ENCODE measurements around the gene TDRD9. TPM values are rescaled to one million over a fixed set of nuclear protein-coding genes. Genes with fewer than 3 reads are reported as not detected.

TDRD9 gene
- total RNA-seq, 1 donor from 2014 or later, result 5.4 TPM

DNA sequence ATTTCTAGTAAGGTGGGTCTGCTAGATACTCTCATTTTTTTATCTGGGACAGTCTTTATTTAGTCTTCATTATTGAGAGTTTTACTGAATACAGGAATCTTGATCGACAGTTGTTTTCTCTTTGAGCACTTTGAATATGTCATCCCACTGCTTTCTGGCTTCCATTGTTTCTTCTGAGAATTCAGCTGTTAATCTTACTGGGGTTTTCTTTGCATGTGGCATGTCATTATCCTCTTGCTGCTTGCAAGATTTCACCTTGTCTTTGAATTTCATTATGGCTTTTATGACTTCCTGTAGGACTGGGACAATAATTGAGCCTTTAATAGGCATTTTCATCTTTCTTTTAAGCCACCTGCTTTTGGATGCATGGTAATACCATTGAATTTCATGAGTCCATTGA, 60.8 kb downstream of the TDRD9 start:
- no peak for DNase-seq (ENCODE audit: low spot score)

GRCh38 chr14:103989964-103990363, 61.7 kb downstream of the TDRD9 start:
- DNase-seq (ENCODE audit: low spot score), result no peak

DNA sequence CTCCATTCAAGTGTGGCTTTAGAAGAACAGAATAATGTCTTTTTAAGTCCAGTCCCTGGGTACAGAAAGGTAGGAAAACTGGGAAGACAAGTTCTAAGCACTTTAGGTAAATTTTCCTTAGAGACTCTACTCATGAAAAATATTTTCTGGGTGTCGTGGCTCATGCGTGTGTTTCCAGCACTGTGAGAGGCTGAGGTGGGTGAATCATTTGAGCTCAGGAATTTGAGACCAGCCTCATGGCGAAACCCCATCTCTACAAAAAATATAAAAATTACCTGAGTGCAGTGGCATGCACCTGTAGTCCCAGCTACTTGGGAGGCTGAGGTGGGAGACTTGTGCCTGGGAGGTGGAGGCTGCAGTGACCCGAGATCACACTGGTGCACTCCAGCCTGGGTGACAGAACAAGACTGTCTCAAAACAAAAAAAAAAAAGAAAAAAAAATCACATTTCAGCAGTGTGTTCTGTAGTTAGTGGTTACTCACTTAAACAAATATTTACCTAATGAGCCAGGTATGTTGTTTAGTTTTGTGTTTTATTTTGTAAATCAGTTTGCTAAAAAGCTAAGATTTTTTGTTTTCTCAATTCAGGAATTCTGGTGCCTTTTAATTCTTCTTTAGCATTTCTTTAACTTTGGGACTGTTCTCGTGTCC, 66.4 kb downstream of the TDRD9 start:
- DNase-seq (ENCODE audit: low spot score), result no peak

GRCh38 chr14:103995876-103996275, 67.6 kb downstream of the TDRD9 start:
- DNase-seq (ENCODE audit: low spot score), result no peak

GRCh38 chr14:103997391-103997790, 69.1 kb downstream of the TDRD9 start:
- DNase-seq (ENCODE audit: low spot score), result no peak

- DNase-seq (ENCODE audit: low spot score), result no peak
Observed at GRCh38 chr14:103998027-103998426, 69.8 kb downstream of the TDRD9 start.

- no peak for DNase-seq (ENCODE audit: low spot score)
Observed at GRCh38 chr14:103999795-104000440, 71.7 kb downstream of the TDRD9 start.

- DNase-seq (ENCODE audit: low spot score), result no peak
Observed at GRCh38 chr14:104001003-104001402, 72.7 kb downstream of the TDRD9 start.

DNA sequence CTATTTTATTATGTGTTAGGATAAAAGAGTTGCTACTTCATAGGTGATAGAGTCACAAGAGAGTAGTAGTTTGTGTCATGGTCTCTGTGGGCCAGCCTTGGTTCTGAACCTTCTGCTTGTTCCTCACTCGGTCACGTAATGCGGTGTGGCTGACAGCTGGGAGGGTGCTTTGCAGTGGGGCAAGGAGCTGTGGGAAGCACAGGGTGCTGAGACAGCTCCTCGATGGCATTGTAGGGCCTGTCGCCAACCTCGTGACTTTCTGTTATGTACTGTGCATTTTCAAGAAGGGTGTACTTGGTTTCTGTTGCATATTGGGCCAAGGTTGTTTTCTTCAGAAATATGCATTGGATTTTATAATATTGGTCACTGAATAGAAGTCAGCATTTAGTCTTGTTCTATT, 75.4 kb downstream of the TDRD9 start:
- peak; percentile 65 for DNase-seq (ENCODE audit: low spot score)

DNA sequence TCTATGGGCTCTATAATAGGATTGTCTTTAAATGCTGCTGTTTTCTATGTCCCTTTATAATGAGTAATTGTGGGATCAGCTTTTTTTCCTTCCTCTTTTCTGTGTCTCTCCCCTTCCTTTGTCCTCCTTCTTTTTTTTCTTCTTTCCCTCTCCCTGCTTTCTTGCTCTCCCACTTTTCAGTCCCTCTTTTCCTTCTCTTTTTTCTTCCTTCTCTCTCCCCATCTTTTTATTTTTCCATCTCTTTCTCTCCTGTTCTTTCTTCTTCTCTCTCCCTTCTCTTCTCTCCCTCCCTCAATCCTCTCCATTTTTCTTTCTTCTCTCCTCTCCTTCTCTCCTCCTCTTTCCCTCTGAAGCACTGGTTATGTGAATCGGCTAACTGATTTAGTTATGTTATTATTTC, 76.6 kb downstream of the TDRD9 start:
- DNase-seq (ENCODE audit: low spot score), result no peak

DNA sequence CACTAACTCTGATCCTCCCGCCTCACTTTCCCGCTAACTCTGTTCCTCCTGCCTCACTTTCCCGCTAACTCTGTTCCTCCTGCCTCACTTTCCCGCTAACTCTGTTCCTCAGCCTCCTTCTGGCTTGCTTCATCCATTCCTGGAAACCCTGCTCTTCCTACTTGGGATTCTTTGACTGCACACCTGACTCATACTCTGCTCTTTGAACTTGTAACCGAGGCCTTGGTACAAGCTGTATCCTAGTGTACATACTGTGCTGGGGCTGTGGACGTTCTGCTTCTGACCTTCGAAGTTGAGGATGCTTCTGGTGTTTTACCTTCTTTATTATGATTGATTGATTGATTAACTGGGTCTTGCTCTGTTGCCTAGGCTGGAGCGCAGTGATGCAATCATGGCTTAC, 77.2 kb downstream of the TDRD9 start:
- DNase-seq (ENCODE audit: low spot score), result peak; percentile 47

- DNase-seq (ENCODE audit: low spot score), result no peak
Observed at GRCh38 chr14:104007121-104007520, 78.9 kb downstream of the TDRD9 start.

- DNase-seq (ENCODE audit: low spot score), result no peak
Observed at GRCh38 chr14:104009297-104009696, 81.0 kb downstream of the TDRD9 start.

DNA sequence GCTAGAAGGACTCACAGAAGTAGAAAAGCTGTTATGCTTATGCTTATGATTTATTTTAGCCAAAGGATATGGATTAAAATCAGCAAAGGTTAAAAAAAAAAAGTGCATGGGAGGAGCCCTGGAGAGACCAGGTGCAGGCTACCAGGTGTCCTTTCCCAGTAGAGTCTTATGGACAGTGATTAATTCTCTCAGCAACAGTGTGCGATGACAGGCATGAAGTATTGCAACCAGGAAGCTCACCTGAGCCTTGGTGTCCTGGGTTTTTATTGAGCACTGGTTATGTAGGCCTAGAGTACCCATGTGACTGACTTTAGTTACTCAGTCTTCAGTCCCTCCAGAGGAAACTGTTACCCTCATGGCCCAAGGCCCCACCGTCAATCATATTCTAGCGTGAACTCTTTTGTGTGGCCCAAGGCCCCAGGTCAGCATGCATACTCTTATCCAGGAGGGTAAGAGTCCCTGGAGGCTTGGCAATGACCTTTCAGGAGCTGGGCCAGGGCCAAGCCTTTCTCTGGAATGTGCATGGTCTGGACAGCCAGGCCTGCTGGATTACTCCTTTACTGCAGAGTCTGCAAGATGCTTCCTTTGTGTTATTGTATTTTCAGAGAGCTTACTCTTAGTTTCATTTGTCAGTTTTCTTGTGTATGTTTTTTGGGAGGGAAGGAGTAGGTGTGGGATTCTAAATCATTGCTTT, 83.7 kb downstream of the TDRD9 start:
- DNase-seq (ENCODE audit: low spot score), result no peak

DNA sequence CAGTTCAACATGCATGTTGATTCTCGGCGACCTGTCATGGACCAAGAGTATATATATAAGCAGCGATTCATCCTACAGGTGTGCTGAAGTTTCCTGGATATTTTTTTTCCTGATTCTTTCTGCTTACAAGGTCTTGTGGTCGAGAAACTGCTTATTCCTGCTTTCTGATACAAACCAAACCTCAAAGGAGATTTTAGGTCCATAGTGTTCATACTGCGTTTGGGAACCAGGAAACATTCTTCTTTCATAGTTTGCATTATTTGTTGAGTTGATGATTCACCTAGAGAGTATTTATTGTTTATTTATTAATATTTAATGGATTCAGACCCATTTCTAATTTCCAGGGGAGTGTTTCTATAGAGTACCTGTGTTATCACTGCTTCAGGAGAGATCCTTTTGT, 86.5 kb downstream of the TDRD9 start:
- no peak for DNase-seq (ENCODE audit: low spot score)

GRCh38 chr14:104016873-104017650, 88.8 kb downstream of the TDRD9 start:
- DNase-seq (ENCODE audit: low spot score), result no peak

- no peak for DNase-seq (ENCODE audit: low spot score)
Observed at GRCh38 chr14:104019029-104019428, 90.8 kb downstream of the TDRD9 start.

DNA sequence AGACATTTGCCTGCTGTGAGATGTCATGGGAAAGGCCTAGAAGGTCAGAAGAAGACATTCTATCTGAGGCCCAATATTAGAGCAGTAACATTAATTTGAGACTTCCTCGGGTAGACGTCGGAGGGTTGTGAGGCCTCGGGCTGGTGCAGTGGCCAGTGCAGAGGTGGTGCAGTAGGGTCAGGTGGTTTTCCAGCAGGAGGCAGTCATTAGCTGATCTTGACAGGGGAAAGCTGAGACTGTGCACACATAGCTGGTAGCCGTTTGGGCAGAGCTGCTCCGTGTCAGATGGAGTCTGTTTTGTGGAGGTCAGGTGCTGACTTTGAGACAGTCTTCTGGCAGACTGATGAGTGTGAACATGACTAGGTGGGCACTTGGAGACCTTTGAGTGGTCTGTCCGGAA, 91.5 kb downstream of the TDRD9 start:
- DNase-seq (ENCODE audit: low spot score), result no peak

DNA sequence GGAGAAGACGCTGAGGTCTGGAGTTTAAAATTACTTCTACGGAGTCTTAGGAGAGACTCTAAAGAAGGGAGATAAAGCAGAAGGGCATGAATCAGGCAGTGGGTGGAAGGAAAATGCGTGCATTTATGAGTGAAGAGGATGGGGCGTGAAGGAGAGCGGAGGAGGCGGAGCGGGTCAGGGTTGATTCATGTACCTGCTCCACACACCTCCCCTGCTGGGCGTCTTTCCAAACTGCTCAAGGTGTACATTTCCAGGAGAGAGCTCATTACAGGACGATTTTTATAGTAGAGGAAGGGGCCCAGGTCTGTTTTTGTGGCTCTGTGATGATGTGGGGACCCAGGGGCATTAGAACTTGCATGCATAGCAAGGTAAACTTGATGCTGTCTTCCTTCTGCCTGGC, 92.2 kb downstream of the TDRD9 start:
- no peak for DNase-seq (ENCODE audit: low spot score)

DNA sequence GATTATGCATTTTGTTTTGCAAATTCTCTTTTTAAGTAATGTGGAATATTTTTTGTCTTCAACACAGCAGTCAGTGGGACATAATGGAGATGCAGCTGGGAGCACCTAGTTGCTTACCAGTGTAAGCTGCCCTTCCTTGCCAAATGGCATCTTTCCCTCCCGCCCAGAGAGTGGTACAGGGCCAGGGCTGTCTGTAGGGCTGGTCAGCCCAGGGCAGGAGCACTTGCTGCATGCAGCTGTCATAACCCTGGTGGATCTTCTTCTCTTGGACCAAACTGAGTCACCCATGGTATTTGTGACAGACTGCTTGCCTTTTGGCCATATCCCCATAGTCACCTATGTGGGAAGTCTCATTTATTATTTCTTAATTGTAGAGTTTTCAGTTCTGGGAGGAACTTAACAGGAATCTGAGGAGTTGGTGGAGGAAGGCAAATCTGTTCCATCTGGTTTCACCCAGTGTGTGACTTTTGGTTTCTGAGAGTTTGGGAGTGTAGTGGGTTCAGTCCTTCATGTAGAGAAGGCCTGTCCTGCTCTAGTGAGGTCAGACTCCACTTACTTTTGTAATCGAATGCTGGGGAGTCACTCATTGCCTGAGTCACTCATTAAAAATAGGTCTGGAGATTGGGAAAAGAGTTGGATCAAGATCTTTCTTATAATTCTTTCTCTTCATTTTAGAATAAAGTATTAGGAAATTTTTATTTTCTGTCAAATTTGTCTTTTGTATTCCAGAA, 95.2 kb downstream of the TDRD9 start:
- no peak for DNase-seq (ENCODE audit: low spot score)

GRCh38 chr14:104025534-104025933, 97.3 kb downstream of the TDRD9 start:
- DNase-seq (ENCODE audit: low spot score), result no peak

Data from mesenteric fat pad (tissue), 1 donor.